GM19239 (cell line): Measurements from ENCODE around the gene LRRC4B.

Source experiments
- DNase-seq: peaks from one replicate; pipeline ENCODE4 v3.0.0; 2011; ENCODE audit warnings: low spot score; ENCODE audit not compliant: insufficient read length
- FAIRE-seq: peaks from 2 replicates; lab custom pipeline; 2011; peaks lifted over from hg19 to GRCh38; lab: Jason Lieb, UNC

Gene LRRC4B

GRCh38 chr19:50510700-50511068 lies 57.6 kb downstream of the LRRC4B start:
- FAIRE-seq (peak; percentile 37), DNase-seq (no peak)

GRCh38 chr19:50510121-50510670 lies 58.0 kb downstream of the LRRC4B start:
- FAIRE-seq (no peak), DNase-seq (no peak)

GRCh38 chr19:50509366-50509765 lies 58.9 kb downstream of the LRRC4B start:
- no peak for DNase-seq
- FAIRE-seq = no peak

- no peak for DNase-seq
- FAIRE-seq = no peak
Observed at GRCh38 chr19:50508843-50509190, 59.4 kb downstream of the LRRC4B start.

GRCh38 chr19:50507376-50507775 lies 60.9 kb downstream of the LRRC4B start:
- no peak for FAIRE-seq

GRCh38 chr19:50506700-50507099 lies 61.5 kb downstream of the LRRC4B start:
- FAIRE-seq (no peak), DNase-seq (no peak)

More at GRCh38 chr19:50507376-50507775, 60.9 kb downstream of the LRRC4B start:
- DNase-seq = no peak

GRCh38 chr19:50505856-50506611 lies 62.2 kb downstream of the LRRC4B start:
- FAIRE-seq = no peak
- DNase-seq = no peak

- DNase-seq (no peak), FAIRE-seq (no peak)
Observed at GRCh38 chr19:50501568-50502475, 66.4 kb downstream of the LRRC4B start.

- FAIRE-seq = no peak
Observed at GRCh38 chr19:50501186-50501567, 67.1 kb downstream of the LRRC4B start.

GRCh38 chr19:50500753-50501151 lies 67.5 kb downstream of the LRRC4B start:
- FAIRE-seq (no peak), DNase-seq (no peak)

More at GRCh38 chr19:50501186-50501567, 67.1 kb downstream of the LRRC4B start:
- DNase-seq = no peak

- FAIRE-seq = no peak
- no peak for DNase-seq
Observed at GRCh38 chr19:50500060-50500752, 68.0 kb downstream of the LRRC4B start.

GRCh38 chr19:50498219-50499056 lies 69.8 kb downstream of the LRRC4B start:
- DNase-seq (no peak), FAIRE-seq (no peak)

- FAIRE-seq = no peak
Observed at GRCh38 chr19:50497022-50497405, 71.2 kb downstream of the LRRC4B start.

GRCh38 chr19:50496189-50497021 lies 71.8 kb downstream of the LRRC4B start:
- no peak for DNase-seq

More at GRCh38 chr19:50497022-50497405, 71.2 kb downstream of the LRRC4B start:
- DNase-seq = no peak

GRCh38 chr19:50495020-50495531 lies 73.2 kb downstream of the LRRC4B start:
- FAIRE-seq = no peak
- DNase-seq = no peak

More at GRCh38 chr19:50496189-50497021, 71.8 kb downstream of the LRRC4B start:
- FAIRE-seq = no peak

- DNase-seq (no peak), FAIRE-seq (no peak)
Observed at GRCh38 chr19:50494186-50495019, 73.8 kb downstream of the LRRC4B start.

GRCh38 chr19:50493171-50493570 lies 75.1 kb downstream of the LRRC4B start:
- FAIRE-seq (no peak), DNase-seq (no peak)
